Measurements from ENCODE around the gene RBMS3. TPM values are rescaled to one million over a fixed set of nuclear protein-coding genes. Genes with fewer than 3 reads are reported as not detected.

The RBMS3 gene
- total RNA-seq, 6 donors from 2014 or later, result 39.8 to 102 (median 57.2) TPM

DNA sequence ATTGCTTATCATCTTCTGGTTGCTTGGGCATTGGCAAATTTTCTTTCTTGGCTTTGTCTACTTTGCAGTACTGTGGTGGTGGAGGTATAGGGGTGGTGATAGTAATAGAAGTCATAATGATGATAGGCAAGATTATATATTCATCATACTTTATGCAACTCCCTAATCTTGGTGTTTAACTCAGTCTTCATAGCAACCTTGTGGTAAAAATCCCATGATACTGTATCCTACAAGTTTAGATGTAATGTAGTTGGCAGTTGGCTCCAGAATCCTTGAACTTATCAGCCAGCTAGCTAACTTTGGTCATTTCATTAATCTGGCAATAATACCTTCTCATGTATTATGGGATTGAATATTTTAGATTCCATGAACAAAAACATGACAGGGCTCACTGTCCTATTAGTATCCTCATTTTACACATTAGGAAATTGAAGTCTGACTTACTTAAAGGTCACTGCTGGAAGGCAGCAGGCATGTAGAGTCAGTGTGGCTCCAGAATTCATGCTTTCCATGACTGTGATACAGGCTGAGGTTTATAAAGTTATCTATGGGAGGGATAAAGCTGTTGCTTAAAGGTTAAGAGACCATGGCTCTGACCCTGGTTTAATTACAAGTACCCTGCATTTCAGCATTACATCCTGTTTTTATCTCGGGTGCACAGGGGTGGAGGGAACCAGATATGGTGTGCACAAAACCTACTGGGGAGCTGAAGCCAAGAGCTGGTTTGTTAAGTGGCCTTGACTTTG is 33.3 kb downstream of the RBMS3 start:
- no peak overlapping the region for H3K4me3 ChIP-seq
- ATAC-seq (ENCODE audit: low FRiP score in 2 of 2) (no peak), DNase-seq (no peak)
- H3K36me3 ChIP-seq, result no peaks in the 10 kb centered on the region
- WGBS, 2 donors, result 38 to 40% methylated on average over 1 of the region's 1 CpG
- H3K27me3 ChIP-seq, result no peaks in the 10 kb centered on the region
- no peak overlapping the region for H3K27ac ChIP-seq
- no peaks in the 10 kb centered on the region for H3K9me3 ChIP-seq
- TF ChIP-seq POLR2A (IDR thresholded peaks at IDR 0.05), result no peak
- TF ChIP-seq, protein P1, sequence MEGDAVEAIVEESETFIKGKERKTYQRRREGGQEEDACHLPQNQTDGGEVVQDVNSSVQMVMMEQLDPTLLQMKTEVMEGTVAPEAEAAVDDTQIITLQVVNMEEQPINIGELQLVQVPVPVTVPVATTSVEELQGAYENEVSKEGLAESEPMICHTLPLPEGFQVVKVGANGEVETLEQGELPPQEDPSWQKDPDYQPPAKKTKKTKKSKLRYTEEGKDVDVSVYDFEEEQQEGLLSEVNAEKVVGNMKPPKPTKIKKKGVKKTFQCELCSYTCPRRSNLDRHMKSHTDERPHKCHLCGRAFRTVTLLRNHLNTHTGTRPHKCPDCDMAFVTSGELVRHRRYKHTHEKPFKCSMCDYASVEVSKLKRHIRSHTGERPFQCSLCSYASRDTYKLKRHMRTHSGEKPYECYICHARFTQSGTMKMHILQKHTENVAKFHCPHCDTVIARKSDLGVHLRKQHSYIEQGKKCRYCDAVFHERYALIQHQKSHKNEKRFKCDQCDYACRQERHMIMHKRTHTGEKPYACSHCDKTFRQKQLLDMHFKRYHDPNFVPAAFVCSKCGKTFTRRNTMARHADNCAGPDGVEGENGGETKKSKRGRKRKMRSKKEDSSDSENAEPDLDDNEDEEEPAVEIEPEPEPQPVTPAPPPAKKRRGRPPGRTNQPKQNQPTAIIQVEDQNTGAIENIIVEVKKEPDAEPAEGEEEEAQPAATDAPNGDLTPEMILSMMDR (IDR thresholded peaks at IDR 0.05), result no peak
- TF ChIP-seq EP300 (IDR thresholded peaks at IDR 0.05), result no peak
- no peak for TF ChIP-seq POLR2AphosphoS5 (IDR thresholded peaks at IDR 0.05)
- peaks cover 11 to 26% (median 15%) of the 10 kb centered on the region in 4 donors for H3K4me1 ChIP-seq

DNA sequence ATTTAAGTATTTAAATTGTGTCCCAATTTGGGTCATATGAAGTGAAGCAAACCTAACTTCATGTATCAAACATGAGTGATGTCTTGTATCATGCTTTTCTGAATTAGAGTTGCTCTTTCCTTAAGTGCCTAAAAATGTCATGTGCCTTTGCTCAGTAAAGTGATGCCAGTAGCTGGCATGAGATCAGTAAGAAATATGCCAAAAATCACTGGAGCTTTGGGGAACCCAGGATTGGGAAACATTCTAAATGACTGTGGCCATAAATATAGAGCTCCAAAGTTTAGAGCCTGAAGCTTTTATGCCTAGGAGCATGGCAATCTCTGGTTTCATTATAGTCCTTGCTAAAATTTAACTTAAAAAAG is 33.8 kb downstream of the RBMS3 start:
- H3K27ac ChIP-seq, result no peak overlapping the region

DNA sequence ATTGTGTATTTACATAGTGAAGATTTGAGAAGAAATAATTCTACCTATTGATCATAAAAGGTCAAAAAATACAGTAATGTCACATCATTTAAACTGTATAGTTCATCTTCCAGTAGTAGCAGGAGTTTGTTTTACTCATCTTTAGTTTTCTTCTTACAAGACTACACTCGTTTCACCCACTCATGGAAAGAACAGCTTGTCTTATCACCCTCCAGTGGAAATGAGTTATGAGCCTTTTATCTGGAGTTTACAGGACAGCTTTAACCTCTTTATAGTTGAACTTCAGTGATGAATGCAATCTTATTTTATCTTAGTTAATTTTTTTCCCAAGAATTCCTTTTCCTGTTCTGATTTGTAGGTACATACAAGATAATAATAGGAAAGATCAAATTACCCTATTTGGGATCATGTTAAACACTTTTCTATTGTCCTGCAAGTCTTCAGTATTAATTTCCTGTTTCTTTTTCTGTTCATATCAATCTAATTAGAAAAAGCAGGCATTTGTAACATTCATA is 36.8 kb downstream of the RBMS3 start:
- Histone ChIP-seq H3K27me3 (no peaks in the 10 kb centered on the region), H3K27ac (no peak overlapping the region), H3K4me3 (no peak overlapping the region), H3K9me3 (no peaks in the 10 kb centered on the region), H3K4me1 (peaks cover 8 to 27% (median 9%) of the 10 kb centered on the region in 4 donors), H3K36me3 (no peaks in the 10 kb centered on the region)
- no peak for ATAC-seq (ENCODE audit: low FRiP score in 2 of 2)
- TF ChIP-seq, protein P1 (IDR thresholded peaks at IDR 0.05), result no peak
- TF ChIP-seq EP300 (IDR thresholded peaks at IDR 0.05), result no peak
- no peak for TF ChIP-seq POLR2A (IDR thresholded peaks at IDR 0.05)
- TF ChIP-seq POLR2AphosphoS5 (IDR thresholded peaks at IDR 0.05), result no peak
- WGBS, 2 donors, result 29% methylated on average over 1 of the region's 1 CpG
- no peak for DNase-seq

More for the DNA sequence above, 33.8 kb downstream of the RBMS3 start:
- DNase-seq, result no peak
- Histone ChIP-seq H3K4me1 (peaks cover 11 to 30% (median 15%) of the 10 kb centered on the region in 4 donors), H3K4me3 (no peak overlapping the region), H3K27me3 (no peaks in the 10 kb centered on the region), H3K36me3 (no peaks in the 10 kb centered on the region), H3K9me3 (no peaks in the 10 kb centered on the region)
- no peak for ATAC-seq (ENCODE audit: low FRiP score in 2 of 2)
- TF ChIP-seq POLR2AphosphoS5 (IDR thresholded peaks at IDR 0.05), result no peak
- TF ChIP-seq, protein P1 (IDR thresholded peaks at IDR 0.05), result no peak
- TF ChIP-seq POLR2A (IDR thresholded peaks at IDR 0.05), result no peak
- TF ChIP-seq EP300 (IDR thresholded peaks at IDR 0.05), result no peak

DNA sequence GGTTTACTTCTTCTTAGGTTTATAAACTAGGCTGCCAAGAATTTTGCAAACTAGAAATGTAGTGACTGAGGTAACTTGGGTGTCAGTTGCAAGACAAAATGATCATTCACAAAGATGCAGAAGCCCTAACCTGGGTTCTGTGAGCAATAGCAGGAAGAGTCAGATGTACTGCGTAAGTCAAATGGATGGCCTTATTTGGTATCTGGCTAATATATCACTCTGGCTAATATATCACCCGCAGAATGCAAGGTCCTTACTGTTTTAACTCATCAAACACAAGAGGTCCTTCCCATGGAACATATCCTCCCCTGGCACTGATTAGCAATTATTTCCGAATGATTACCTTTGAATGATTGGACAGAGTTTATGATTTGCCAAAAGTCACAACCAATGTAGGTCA is 37.4 kb downstream of the RBMS3 start:
- no peaks in the 10 kb centered on the region for H3K27me3 ChIP-seq
- no peak overlapping the region for H3K27ac ChIP-seq
- 94 to 97% methylated on average over 3 of the region's 3 CpGs for WGBS, 2 donors
- H3K9me3 ChIP-seq, result no peaks in the 10 kb centered on the region
- DNase-seq (no peak), ATAC-seq (ENCODE audit: low FRiP score in 2 of 2) (no peak)
- no peak overlapping the region for H3K4me3 ChIP-seq
- no peaks in the 10 kb centered on the region for H3K36me3 ChIP-seq
- H3K4me1 ChIP-seq, result peaks cover 8 to 22% (median 9%) of the 10 kb centered on the region in 4 donors
- TF ChIP-seq POLR2AphosphoS5 (IDR thresholded peaks at IDR 0.05) (no peak), POLR2A (IDR thresholded peaks at IDR 0.05) (no peak), EP300 (IDR thresholded peaks at IDR 0.05) (no peak)
- TF ChIP-seq, protein P1 (IDR thresholded peaks at IDR 0.05), result no peak

DNA sequence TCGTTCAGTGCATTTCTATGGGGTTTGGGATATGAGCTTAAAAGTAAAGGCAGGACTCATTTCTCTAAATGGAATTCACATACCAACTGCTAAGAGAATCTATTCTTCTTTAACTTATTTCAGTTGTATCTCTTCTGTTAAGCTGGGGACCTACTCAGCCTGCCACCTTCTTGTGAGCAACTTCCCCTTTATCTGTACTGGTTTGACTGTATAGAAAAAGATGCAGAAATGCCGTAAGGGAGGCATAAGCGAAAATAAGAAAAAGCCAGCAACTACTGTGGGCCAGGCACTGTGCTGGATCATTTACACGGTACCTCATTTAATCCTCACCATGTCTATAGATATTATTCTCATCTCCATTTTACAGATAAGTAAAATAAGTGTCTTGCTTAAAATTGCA is 38.4 kb downstream of the RBMS3 start:
- DNase-seq, result no peak
- no peak overlapping the region for H3K4me3 ChIP-seq
- no peak for TF ChIP-seq POLR2AphosphoS5 (IDR thresholded peaks at IDR 0.05)
- TF ChIP-seq POLR2A (IDR thresholded peaks at IDR 0.05), result no peak
- TF ChIP-seq EP300 (IDR thresholded peaks at IDR 0.05), result no peak
- TF ChIP-seq, protein P1 (IDR thresholded peaks at IDR 0.05), result no peak
- peaks cover 4 to 15% (median 7%) of the 10 kb centered on the region in 4 donors for H3K4me1 ChIP-seq
- no peaks in the 10 kb centered on the region for H3K36me3 ChIP-seq
- no peak overlapping the region for H3K27ac ChIP-seq
- WGBS, 2 donors, result 86 to 90% methylated on average over 4 of the region's 4 CpGs
- no peak for ATAC-seq (ENCODE audit: low FRiP score in 2 of 2)
- no peaks in the 10 kb centered on the region for H3K27me3 ChIP-seq
- H3K9me3 ChIP-seq, result no peaks in the 10 kb centered on the region

All from upper lobe of left lung (tissue), 6 donors.